Adipose tissue (tissue), 3 donors: ENCODE results near the gene CRNKL1. TPM values are rescaled to one million over a fixed set of nuclear protein-coding genes. Genes with fewer than 3 reads are reported as not detected.
A peak's percentile ranks its signal among the peaks of the same experiment; 100 is the strongest.

Source experiments
- H3K27ac ChIP-seq: one replicate; pipeline ENCODE4 v1.5.1; 2013; ENCODE audit warnings: low read depth, low read length
- WGBS, 3 donors: extraction: QIAGEN DNeasy Blood & Tissue Kit; methylation state at CpG; one replicate each; pipeline ENCODE4 v1.1.7; 2013; 5-methylcytosine and 5-hydroxymethylcytosine counted together
- polyA plus RNA-seq, 3 donors: library from polyadenylated mRNA; stranded (reverse); fragments of 200-250 nt; gene quantifications; one replicate each; pipeline ENCODE4 v1.2.3, GENCODE V29; 2013
- donor health status: healthy with polysubstance abuse.
- donor health status: Bipolar disorder and iron deficiency.
- donor health status: healthy.

The CRNKL1 gene
- 10 to 100 TPM in 1 of 3 donors, 1 to 10 TPM in 2; 4.2 to 14.6 (median 6.0) TPM for polyA plus RNA-seq

GRCh38 chr20:20052074-20052970 lies at the start of gene CRNKL1, which contains the start of gene CFAP61:
TSS of gene CRNKL1 (minus strand) at chr20:20052466. CDS start at chr20:20052342, 124 bp downstream.
TSS of gene CFAP61 (plus strand) at chr20:20052532. CDS start at chr20:20056654, 4,122 bp downstream.
- WGBS, 3 donors: 0 to 1% (median 0%) methylated on average over 67 of the region's 67 CpGs
- H3K27ac ChIP-seq: peak within 1 kb of the TSS; percentile 12

GRCh38 chr20:20100881-20101280 lies 48.6 kb upstream of the CRNKL1 start:
- no peak overlapping the region for H3K27ac ChIP-seq

GRCh38 chr20:20096421-20096820 lies 44.2 kb upstream of the CRNKL1 start:
- WGBS, 3 donors: 84 to 90% (median 87%) methylated on average over 11 of the region's 11 CpGs

GRCh38 chr20:20095114-20095872 lies 43.0 kb upstream of the CRNKL1 start:
- WGBS, 3 donors: 86 to 90% (median 87%) methylated on average over 10 of the region's 10 CpGs
- no peak overlapping the region for H3K27ac ChIP-seq

More at GRCh38 chr20:20096421-20096820, 44.2 kb upstream of the CRNKL1 start:
- H3K27ac ChIP-seq: no peak overlapping the region

- WGBS, 3 donors: 69 to 77% (median 76%) methylated on average over 6 of the region's 6 CpGs
- no peak overlapping the region for H3K27ac ChIP-seq
These were observed 42.1 kb upstream of the CRNKL1 start for GRCh38 chr20:20094410-20094809.

GRCh38 chr20:20092827-20093226 lies 40.6 kb upstream of the CRNKL1 start:
- no peak overlapping the region for H3K27ac ChIP-seq
- 84 to 90% (median 88%) methylated on average over 4 of the region's 4 CpGs for WGBS, 3 donors

- 58 to 77% (median 71%) methylated on average over 1 of the region's 1 CpG for WGBS, 3 donors
- no peak overlapping the region for H3K27ac ChIP-seq
These were observed 37.7 kb upstream of the CRNKL1 start for GRCh38 chr20:20089939-20090338.

GRCh38 chr20:20089018-20089417 lies 36.8 kb upstream of the CRNKL1 start:
- H3K27ac ChIP-seq: no peak overlapping the region
- 71 to 80% (median 75%) methylated on average over 4 of the region's 4 CpGs for WGBS, 3 donors

GRCh38 chr20:20085812-20086211 lies 33.5 kb upstream of the CRNKL1 start:
- 23 to 53% (median 47%) methylated on average over 2 of the region's 2 CpGs for WGBS, 3 donors
- no peak overlapping the region for H3K27ac ChIP-seq

GRCh38 chr20:20085071-20085470 lies 32.8 kb upstream of the CRNKL1 start:
- no peak overlapping the region for H3K27ac ChIP-seq
- WGBS, 3 donors: 78 to 83% (median 79%) methylated on average over 9 of the region's 9 CpGs

- no peak overlapping the region for H3K27ac ChIP-seq
- 60 to 78% (median 66%) methylated on average over 8 of the region's 8 CpGs for WGBS, 3 donors
These were observed 32.1 kb upstream of the CRNKL1 start for GRCh38 chr20:20084296-20084752.

GRCh38 chr20:20083807-20084206 lies 31.5 kb upstream of the CRNKL1 start:
- WGBS, 3 donors: 4 to 6% (median 5%) methylated on average over 3 of the region's 3 CpGs
- no peak overlapping the region for H3K27ac ChIP-seq

- H3K27ac ChIP-seq: no peak overlapping the region
- WGBS, 3 donors: 25 to 62% (median 54%) methylated on average over 5 of the region's 5 CpGs
These were observed 27.0 kb upstream of the CRNKL1 start for GRCh38 chr20:20079102-20079784.

- WGBS, 3 donors: 80 to 97% (median 93%) methylated on average over 4 of the region's 4 CpGs
These were observed 25.8 kb upstream of the CRNKL1 start for GRCh38 chr20:20078041-20078440.

GRCh38 chr20:20076297-20077065 lies 24.2 kb upstream of the CRNKL1 start:
- H3K27ac ChIP-seq: no peak overlapping the region
- 80 to 87% (median 82%) methylated on average over 9 of the region's 9 CpGs for WGBS, 3 donors

More at GRCh38 chr20:20078041-20078440, 25.8 kb upstream of the CRNKL1 start:
- H3K27ac ChIP-seq: no peak overlapping the region

- 82 to 84% (median 83%) methylated on average over 4 of the region's 4 CpGs for WGBS, 3 donors
- H3K27ac ChIP-seq: no peak overlapping the region
These were observed 22.8 kb upstream of the CRNKL1 start for GRCh38 chr20:20075032-20075431.

GRCh38 chr20:20073801-20074371 lies 21.6 kb upstream of the CRNKL1 start:
- WGBS, 3 donors: 58 to 64% (median 59%) methylated on average over 15 of the region's 15 CpGs
- no peak overlapping the region for H3K27ac ChIP-seq
